Stomach smooth muscle (tissue), 2 donors: ENCODE measurements around the gene RAP1B.

Experiments
- H3K27ac ChIP-seq: one replicate; pipeline ENCODE4 v1.7.0; 2013; ENCODE audit warnings: mild to moderate bottlenecking, low read length, inconsistent platforms
- H3K27me3 ChIP-seq, 2 donors: one replicate each; pipeline ENCODE4 v1.7.0; 2013; ENCODE audit warnings: low read length in 2 of 2; ENCODE audit not compliant: insufficient read depth in 2 of 2, control insufficient read depth in 1 of 2
- H3K36me3 ChIP-seq, 2 donors: one replicate each; pipeline ENCODE4 v1.7.0; 2013; ENCODE audit warnings: low read length in 2 of 2; ENCODE audit not compliant: control insufficient read depth in 2 of 2, insufficient read depth in 2 of 2
- H3K4me1 ChIP-seq: one replicate; pipeline ENCODE4 v1.7.0; 2013; ENCODE audit warnings: low read length; ENCODE audit not compliant: control insufficient read depth, insufficient read depth
- H3K4me3 ChIP-seq, 2 donors: one replicate each; pipeline ENCODE4 v1.7.0; 2013; ENCODE audit warnings: low read length in 2 of 2
- H3K9ac ChIP-seq, 2 donors: one replicate each; pipeline ENCODE4 v1.7.0; 2013; ENCODE audit warnings: low read length in 2 of 2, mild to moderate bottlenecking in 1 of 2
- H3K9me3 ChIP-seq, 2 donors: one replicate each; pipeline ENCODE4 v1.7.0; 2013; ENCODE audit warnings: low read length in 2 of 2; ENCODE audit not compliant: control insufficient read depth in 2 of 2
- donor health status: healthy.
- donor health status: Pancreatic carcinoma.

Gene RAP1B

GRCh38 chr12:68611806-68612160 is 1.1 kb downstream of the RAP1B start:
- H3K9ac ChIP-seq: peak overlapping the region; percentile 87 to 91
- H3K27me3 ChIP-seq: no peaks in the 10 kb centered on the region
- peak overlapping the region; percentile 93 for H3K27ac ChIP-seq
- peaks cover 14% of the 10 kb centered on the region for H3K4me1 ChIP-seq
- H3K36me3 ChIP-seq: no peaks in the 10 kb centered on the region
- peak overlapping the region; percentile 54 to 90 for H3K4me3 ChIP-seq
- no peaks in the 10 kb centered on the region for H3K9me3 ChIP-seq

- Histone ChIP-seq H3K27me3 (no peaks in the 10 kb centered on the region), H3K36me3 (no peaks in the 10 kb centered on the region), H3K4me1 (peaks cover 14% of the 10 kb centered on the region), H3K9me3 (no peaks in the 10 kb centered on the region), H3K27ac (peak overlapping the region; percentile 93), H3K4me3 (peak overlapping the region; percentile 54 to 90), H3K9ac (peak overlapping the region; percentile 87 to 91)
These were observed 1.5 kb downstream of the RAP1B start for GRCh38 chr12:68612202-68612601.

- Histone ChIP-seq H3K4me1 (peaks cover 14% of the 10 kb centered on the region), H3K9me3 (no peaks in the 10 kb centered on the region), H3K36me3 (no peaks in the 10 kb centered on the region), H3K4me3 (peak overlapping the region; percentile 54 to 90), H3K27me3 (no peaks in the 10 kb centered on the region), H3K9ac (peak overlapping the region; percentile 87 to 91), H3K27ac (peak overlapping the region; percentile 93)
These were observed 2.0 kb downstream of the RAP1B start for GRCh38 chr12:68612697-68613096.

GRCh38 chr12:68613209-68613904 is 2.7 kb downstream of the RAP1B start:
- peaks cover 14% of the 10 kb centered on the region for H3K4me1 ChIP-seq
- no peaks in the 10 kb centered on the region for H3K9me3 ChIP-seq
- peak overlapping the region in 1 of 2 donors; percentile 87 for H3K9ac ChIP-seq
- no peaks in the 10 kb centered on the region for H3K27me3 ChIP-seq
- peak overlapping the region; percentile 54 to 90 for H3K4me3 ChIP-seq
- H3K36me3 ChIP-seq: no peaks in the 10 kb centered on the region
- H3K27ac ChIP-seq: no peak overlapping the region

GRCh38 chr12:68614105-68614679 is 3.5 kb downstream of the RAP1B start:
- Histone ChIP-seq H3K9me3 (no peaks in the 10 kb centered on the region), H3K27ac (no peak overlapping the region), H3K36me3 (no peaks in the 10 kb centered on the region), H3K4me3 (peak overlapping the region; percentile 47 to 50), H3K4me1 (peaks cover 14% of the 10 kb centered on the region), H3K27me3 (no peaks in the 10 kb centered on the region), H3K9ac (peak overlapping the region in 1 of 2 donors; percentile 42)

GRCh38 chr12:68614769-68615168 is 4.1 kb downstream of the RAP1B start:
- no peak overlapping the region for H3K27ac ChIP-seq
- H3K4me3 ChIP-seq: peak overlapping the region; percentile 0 to 50
- H3K9me3 ChIP-seq: no peaks in the 10 kb centered on the region
- peaks cover 14% of the 10 kb centered on the region for H3K4me1 ChIP-seq
- no peaks in the 10 kb centered on the region for H3K27me3 ChIP-seq
- H3K36me3 ChIP-seq: no peaks in the 10 kb centered on the region
- peak overlapping the region in 1 of 2 donors; percentile 42 for H3K9ac ChIP-seq

GRCh38 chr12:68617160-68617926 is 6.6 kb downstream of the RAP1B start:
- Histone ChIP-seq H3K36me3 (no peaks in the 10 kb centered on the region), H3K4me1 (peaks cover 14% of the 10 kb centered on the region), H3K9me3 (no peaks in the 10 kb centered on the region), H3K27ac (no peak overlapping the region), H3K9ac (no peak overlapping the region), H3K4me3 (no peak overlapping the region), H3K27me3 (no peaks in the 10 kb centered on the region)

- H3K4me1 ChIP-seq: no peaks in the 10 kb centered on the region
- no peak overlapping the region for H3K9ac ChIP-seq
- no peak overlapping the region for H3K27ac ChIP-seq
- no peaks in the 10 kb centered on the region for H3K36me3 ChIP-seq
- no peaks in the 10 kb centered on the region for H3K9me3 ChIP-seq
- H3K27me3 ChIP-seq: no peaks in the 10 kb centered on the region
- H3K4me3 ChIP-seq: no peak overlapping the region
These were observed 8.8 kb downstream of the RAP1B start for GRCh38 chr12:68619541-68619940.

GRCh38 chr12:68620519-68621471 is 10.1 kb downstream of the RAP1B start:
- peaks cover 0 to 2% of the 10 kb centered on the region in 2 donors for H3K36me3 ChIP-seq
- no peak overlapping the region for H3K9ac ChIP-seq
- no peak overlapping the region for H3K27ac ChIP-seq
- H3K4me1 ChIP-seq: no peaks in the 10 kb centered on the region
- H3K27me3 ChIP-seq: no peaks in the 10 kb centered on the region
- no peaks in the 10 kb centered on the region for H3K9me3 ChIP-seq
- no peak overlapping the region for H3K4me3 ChIP-seq

- H3K4me1 ChIP-seq: no peaks in the 10 kb centered on the region
These were observed 10.9 kb downstream of the RAP1B start for GRCh38 chr12:68621472-68622081.

More at GRCh38 chr12:68621472-68622081, 10.9 kb downstream of the RAP1B start:
- peaks cover 0 to 5% of the 10 kb centered on the region in 2 donors for H3K36me3 ChIP-seq
- H3K9ac ChIP-seq: no peak overlapping the region
- H3K4me3 ChIP-seq: no peak overlapping the region
- no peaks in the 10 kb centered on the region for H3K9me3 ChIP-seq
- H3K27ac ChIP-seq: no peak overlapping the region
- H3K27me3 ChIP-seq: no peaks in the 10 kb centered on the region
